Liver (tissue), 9 donors: ENCODE data around the gene ANKRD9. TPM values are rescaled to one million over a fixed set of nuclear protein-coding genes. Genes with fewer than 3 reads are reported as not detected.

Source experiments
- DNase-seq: peaks from one replicate; pipeline ENCODE4 v3.0.0-alpha.2; 2017; ENCODE audit warnings: low spot score
- H3K27ac ChIP-seq, 2 donors: one replicate each; pipeline ENCODE4 v1.7.0; 2013; ENCODE audit warnings: inconsistent platforms in 2 of 2, low read length in 2 of 2, control low read depth in 1 of 2, low read depth in 1 of 2, mild to moderate bottlenecking in 1 of 2
- H3K27me3 ChIP-seq, 4 donors: one replicate each; pipeline versions ENCODE4 v1.6.1 to v1.7.0; 2013; ENCODE audit warnings: low read length in 3 of 4, inconsistent platforms in 1 of 4, mild to moderate bottlenecking in 1 of 4, moderate library complexity in 1 of 4; ENCODE audit not compliant: control insufficient read depth in 4 of 4, insufficient read depth in 4 of 4
- H3K36me3 ChIP-seq, 4 donors: one replicate each; pipeline versions ENCODE4 v1.6.1 to v1.7.0; 2013; ENCODE audit warnings: low read length in 3 of 4, mild to moderate bottlenecking in 3 of 4, low read depth in 1 of 4, moderate library complexity in 1 of 4; ENCODE audit not compliant: control insufficient read depth in 4 of 4, insufficient read depth in 3 of 4
- H3K4me1 ChIP-seq, 4 donors: one replicate each; pipeline versions ENCODE4 v1.6.1 to v1.7.0; 2013; ENCODE audit warnings: low read length in 3 of 4, mild to moderate bottlenecking in 3 of 4, moderate library complexity in 1 of 4; ENCODE audit not compliant: control insufficient read depth in 4 of 4, insufficient read depth in 4 of 4
- H3K4me3 ChIP-seq, 3 donors: one replicate each; pipeline versions ENCODE4 v1.6.1 to v1.7.0; 2013; ENCODE audit warnings: low read length in 3 of 3, control low read depth in 1 of 3, low read depth in 1 of 3, mild to moderate bottlenecking in 1 of 3
- H3K9ac ChIP-seq, 2 donors: one replicate each; pipeline ENCODE4 v1.7.0; 2013; ENCODE audit warnings: low read length in 2 of 2, mild to moderate bottlenecking in 2 of 2, moderate library complexity in 2 of 2, control low read depth in 1 of 2, low read depth in 1 of 2
- H3K9me3 ChIP-seq, 4 donors: one replicate each; pipeline versions ENCODE4 v1.6.1 to v1.7.0; 2013; ENCODE audit warnings: low read length in 3 of 4; ENCODE audit not compliant: control insufficient read depth in 4 of 4
- ATF3 ChIP-seq: IDR thresholded peaks from 2 replicates; pipeline ENCODE4 v1.6.1; 2016; ENCODE audit warnings: antibody characterized with exemption
- CTCF ChIP-seq: fragments of 150-350 bp; IDR thresholded peaks from 2 replicates; pipeline ENCODE4 v1.5.1; 2017; ENCODE audit warnings: improper control_type of control experiment, low read depth, low read length; ENCODE audit not compliant: missing input control
- EGR1 ChIP-seq, 2 donors: IDR thresholded peaks; 2 replicates each; pipeline ENCODE4 v1.6.1; 2016 to 2018; ENCODE audit warnings: antibody characterized with exemption in 2 of 2, low read depth in 2 of 2
- FOXA1 ChIP-seq: IDR thresholded peaks from 2 replicates; pipeline ENCODE4 v1.6.1; 2016; ENCODE audit warnings: antibody characterized with exemption
- FOXA2 ChIP-seq: IDR thresholded peaks from 2 replicates; pipeline ENCODE4 v1.6.1; 2016; ENCODE audit warnings: antibody characterized with exemption
- GABPA ChIP-seq, 2 donors: IDR thresholded peaks in 1 of 2; conservative IDR thresholded peaks in 1 of 2; 2 replicates each; pipeline ENCODE4 v1.6.1; 2016; ENCODE audit warnings: antibody characterized with exemption in 2 of 2, mild to moderate bottlenecking in 1 of 2, moderate library complexity in 1 of 2
- HNF4A ChIP-seq, 2 donors: conservative IDR thresholded peaks; 2 replicates each; pipeline ENCODE4 v1.6.1; 2016; ENCODE audit warnings: antibody characterized with exemption in 2 of 2, mild to moderate bottlenecking in 2 of 2
- JUND ChIP-seq, 2 donors: IDR thresholded peaks; 2 replicates each; pipeline ENCODE4 v1.6.1; 2016; ENCODE audit warnings: antibody characterized with exemption in 2 of 2
- NR2F2 ChIP-seq: IDR thresholded peaks from 2 replicates; pipeline ENCODE4 v1.6.1; 2016; ENCODE audit warnings: antibody characterized with exemption
- RAD21 ChIP-seq, 2 donors: IDR thresholded peaks; 2 replicates each; pipeline ENCODE4 v1.6.1; 2016; ENCODE audit warnings: antibody characterized with exemption in 2 of 2, mild to moderate bottlenecking in 2 of 2
- RXRA ChIP-seq, 2 donors: IDR thresholded peaks; 2 replicates each; pipeline ENCODE4 v1.6.1; 2017 to 2018; ENCODE audit warnings: antibody characterized with exemption in 2 of 2, mild to moderate bottlenecking in 1 of 2
- SP1 ChIP-seq: IDR thresholded peaks from 2 replicates; pipeline ENCODE4 v1.6.1; 2018; ENCODE audit warnings: antibody characterized with exemption, mild to moderate bottlenecking
- TAF1 ChIP-seq: conservative IDR thresholded peaks from 2 replicates; pipeline ENCODE4 v1.6.1; 2016; ENCODE audit warnings: antibody characterized with exemption, mild to moderate bottlenecking
- YY1 ChIP-seq: IDR thresholded peaks from 2 replicates; pipeline ENCODE4 v1.6.1; 2016; ENCODE audit warnings: antibody characterized with exemption, mild to moderate bottlenecking
- WGBS: extraction: QIAGEN DNeasy Blood & Tissue Kit; methylation state at CpG from one replicate; pipeline ENCODE4 v1.1.7; 2013; 5-methylcytosine and 5-hydroxymethylcytosine counted together
- polyA plus RNA-seq, 2 donors: library from polyadenylated mRNA; stranded (reverse) in 1 of 2; unstranded in 1 of 2; fragments of 200-250 nt in 1 of 2; fragments of >200 nt in 1 of 2; fragmentation: Nextera tagmentation in 1 of 2; extraction: Ambion mirVana in 1 of 2; gene quantifications; one replicate each; pipeline versions ENCODE4 v1.2.1 to v1.2.3, GENCODE V29; 2013 to 2015
- total RNA-seq, 2 donors: library from RNA; depleted of rRNA; stranded (reverse); fragments of >200 nt; gene quantifications; one replicate each; pipeline ENCODE4 v1.2.3, GENCODE V29; 2014
- TF ChIP-seq, protein P1 (sequence below): IDR thresholded peaks from 2 replicates; pipeline ENCODE4 v1.6.1; 2016; ENCODE audit warnings: antibody characterized with exemption
- TF ChIP-seq, protein P2 (sequence below): IDR thresholded peaks from 2 replicates; pipeline ENCODE4 v1.6.1; 2016; ENCODE audit warnings: antibody characterized with exemption
- TF ChIP-seq, protein P3 (sequence below): IDR thresholded peaks from 2 replicates; pipeline ENCODE4 v1.6.1; 2016; ENCODE audit warnings: antibody characterized with exemption, mild to moderate bottlenecking
- donor health status: healthy.
- donor health status: healthy.
- donor health status: healthy.
- donor health status: healthy.
- donor health status: healthy.

Gene ANKRD9
- total and polyA plus RNA-seq, 4 donors = 1.5 to 67.5 (median 7.5) TPM

DNA sequence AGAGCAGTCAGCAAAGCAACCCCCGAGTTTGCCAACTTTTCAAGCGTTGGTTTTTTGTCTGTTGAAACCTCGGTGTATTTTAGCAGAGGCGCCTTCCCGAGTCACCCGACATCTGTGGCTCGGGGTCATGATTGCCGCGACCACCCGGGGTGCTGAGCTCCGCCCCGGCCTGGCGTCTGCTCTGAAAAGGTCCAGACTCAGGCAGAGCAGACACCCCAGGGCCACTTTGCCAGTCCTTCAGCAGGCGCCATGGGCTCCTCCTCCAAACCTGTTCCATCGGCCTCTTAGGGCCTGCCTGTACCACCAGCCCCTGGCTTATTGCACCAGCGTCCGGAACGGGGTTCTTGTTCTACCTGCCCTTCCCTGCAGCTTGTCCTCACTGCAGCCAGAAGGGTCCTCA lies 19.1 kb downstream of the ANKRD9 start:
- DNase-seq = no peak
- Histone ChIP-seq H3K4me3 (no peak overlapping the region), H3K27ac (no peak overlapping the region), H3K36me3 (no peaks in the 10 kb centered on the region), H3K9ac (no peak overlapping the region), H3K27me3 (no peaks in the 10 kb centered on the region), H3K9me3 (no peaks in the 10 kb centered on the region), H3K4me1 (no peaks in the 10 kb centered on the region)
- WGBS = 94% methylated on average over 18 of the region's 18 CpGs
- no peak for TF ChIP-seq FOXA2
- TF ChIP-seq EGR1 (IDR thresholded peaks at IDR 0.05; ENCODE audit: low read depth in 2 of 2) = no peak
- no peak for TF ChIP-seq TAF1
- no peak for TF ChIP-seq FOXA1
- no peak for TF ChIP-seq ATF3
- no peak for TF ChIP-seq NR2F2
- no peak for TF ChIP-seq GABPA (IDR thresholded peaks at IDR 0.05 in 1 of 2, conservative IDR thresholded peaks at IDR 0.05 in 1 of 2)
- TF ChIP-seq, protein P1, sequence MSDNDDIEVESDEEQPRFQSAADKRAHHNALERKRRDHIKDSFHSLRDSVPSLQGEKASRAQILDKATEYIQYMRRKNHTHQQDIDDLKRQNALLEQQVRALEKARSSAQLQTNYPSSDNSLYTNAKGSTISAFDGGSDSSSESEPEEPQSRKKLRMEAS = no peak
- no peak for TF ChIP-seq HNF4A (conservative IDR thresholded peaks at IDR 0.05)
- TF ChIP-seq, protein P2, sequence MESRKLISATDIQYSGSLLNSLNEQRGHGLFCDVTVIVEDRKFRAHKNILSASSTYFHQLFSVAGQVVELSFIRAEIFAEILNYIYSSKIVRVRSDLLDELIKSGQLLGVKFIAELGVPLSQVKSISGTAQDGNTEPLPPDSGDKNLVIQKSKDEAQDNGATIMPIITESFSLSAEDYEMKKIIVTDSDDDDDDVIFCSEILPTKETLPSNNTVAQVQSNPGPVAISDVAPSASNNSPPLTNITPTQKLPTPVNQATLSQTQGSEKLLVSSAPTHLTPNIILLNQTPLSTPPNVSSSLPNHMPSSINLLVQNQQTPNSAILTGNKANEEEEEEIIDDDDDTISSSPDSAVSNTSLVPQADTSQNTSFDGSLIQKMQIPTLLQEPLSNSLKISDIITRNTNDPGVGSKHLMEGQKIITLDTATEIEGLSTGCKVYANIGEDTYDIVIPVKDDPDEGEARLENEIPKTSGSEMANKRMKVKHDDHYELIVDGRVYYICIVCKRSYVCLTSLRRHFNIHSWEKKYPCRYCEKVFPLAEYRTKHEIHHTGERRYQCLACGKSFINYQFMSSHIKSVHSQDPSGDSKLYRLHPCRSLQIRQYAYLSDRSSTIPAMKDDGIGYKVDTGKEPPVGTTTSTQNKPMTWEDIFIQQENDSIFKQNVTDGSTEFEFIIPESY = no peak
- no peak for TF ChIP-seq RXRA (IDR thresholded peaks at IDR 0.05)

DNA sequence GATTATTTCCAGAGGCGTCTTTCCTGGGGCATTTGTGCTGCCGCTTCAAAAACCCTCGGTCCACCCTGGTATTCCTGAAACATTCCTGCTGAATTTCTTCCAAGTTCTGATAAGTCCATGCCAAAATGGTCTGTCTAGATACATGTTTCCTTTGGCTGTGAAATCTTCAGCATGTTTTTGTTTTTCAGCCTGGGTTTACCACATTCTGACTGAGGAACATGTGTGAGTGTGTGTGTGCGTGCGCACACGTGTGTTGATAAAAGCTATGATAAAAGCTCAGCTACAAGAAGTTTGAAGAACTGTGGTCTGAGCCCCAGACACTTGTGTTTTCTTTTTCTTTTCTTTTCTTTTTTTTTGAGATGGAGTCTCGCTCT lies 22.4 kb downstream of the ANKRD9 start:
- TF ChIP-seq CTCF (no peak), EGR1 (IDR thresholded peaks at IDR 0.05; ENCODE audit: low read depth in 2 of 2) (no peak), SP1 (no peak), FOXA2 (no peak), GABPA (IDR thresholded peaks at IDR 0.05 in 1 of 2, conservative IDR thresholded peaks at IDR 0.05 in 1 of 2) (no peak), JUND (IDR thresholded peaks at IDR 0.05) (no peak), TAF1 (no peak), HNF4A (conservative IDR thresholded peaks at IDR 0.05) (no peak), ATF3 (no peak), RXRA (IDR thresholded peaks at IDR 0.05) (no peak), FOXA1 (no peak), NR2F2 (no peak), YY1 (no peak), RAD21 (IDR thresholded peaks at IDR 0.05) (no peak)
- TF ChIP-seq, protein P3, sequence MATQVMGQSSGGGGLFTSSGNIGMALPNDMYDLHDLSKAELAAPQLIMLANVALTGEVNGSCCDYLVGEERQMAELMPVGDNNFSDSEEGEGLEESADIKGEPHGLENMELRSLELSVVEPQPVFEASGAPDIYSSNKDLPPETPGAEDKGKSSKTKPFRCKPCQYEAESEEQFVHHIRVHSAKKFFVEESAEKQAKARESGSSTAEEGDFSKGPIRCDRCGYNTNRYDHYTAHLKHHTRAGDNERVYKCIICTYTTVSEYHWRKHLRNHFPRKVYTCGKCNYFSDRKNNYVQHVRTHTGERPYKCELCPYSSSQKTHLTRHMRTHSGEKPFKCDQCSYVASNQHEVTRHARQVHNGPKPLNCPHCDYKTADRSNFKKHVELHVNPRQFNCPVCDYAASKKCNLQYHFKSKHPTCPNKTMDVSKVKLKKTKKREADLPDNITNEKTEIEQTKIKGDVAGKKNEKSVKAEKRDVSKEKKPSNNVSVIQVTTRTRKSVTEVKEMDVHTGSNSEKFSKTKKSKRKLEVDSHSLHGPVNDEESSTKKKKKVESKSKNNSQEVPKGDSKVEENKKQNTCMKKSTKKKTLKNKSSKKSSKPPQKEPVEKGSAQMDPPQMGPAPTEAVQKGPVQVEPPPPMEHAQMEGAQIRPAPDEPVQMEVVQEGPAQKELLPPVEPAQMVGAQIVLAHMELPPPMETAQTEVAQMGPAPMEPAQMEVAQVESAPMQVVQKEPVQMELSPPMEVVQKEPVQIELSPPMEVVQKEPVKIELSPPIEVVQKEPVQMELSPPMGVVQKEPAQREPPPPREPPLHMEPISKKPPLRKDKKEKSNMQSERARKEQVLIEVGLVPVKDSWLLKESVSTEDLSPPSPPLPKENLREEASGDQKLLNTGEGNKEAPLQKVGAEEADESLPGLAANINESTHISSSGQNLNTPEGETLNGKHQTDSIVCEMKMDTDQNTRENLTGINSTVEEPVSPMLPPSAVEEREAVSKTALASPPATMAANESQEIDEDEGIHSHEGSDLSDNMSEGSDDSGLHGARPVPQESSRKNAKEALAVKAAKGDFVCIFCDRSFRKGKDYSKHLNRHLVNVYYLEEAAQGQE = no peak
- TF ChIP-seq, protein P1 = no peak
- TF ChIP-seq, protein P2 = no peak
- Histone ChIP-seq H3K36me3 (no peaks in the 10 kb centered on the region), H3K4me1 (no peaks in the 10 kb centered on the region), H3K27ac (no peak overlapping the region), H3K4me3 (no peak overlapping the region), H3K27me3 (no peaks in the 10 kb centered on the region), H3K9me3 (peaks cover 0 to 2% (median 0%) of the 10 kb centered on the region in 4 donors), H3K9ac (no peak overlapping the region)
- WGBS = 84% methylated on average over 7 of the region's 7 CpGs
- DNase-seq = no peak
